Measurements from ENCODE around the gene TRPV4.
"Not testable (repeated sequence)": the region's sequence is repeated elsewhere in the genome, so short reads cannot be mapped to it uniquely, and the experiment has no call there.

The TRPV4 gene

DNA sequence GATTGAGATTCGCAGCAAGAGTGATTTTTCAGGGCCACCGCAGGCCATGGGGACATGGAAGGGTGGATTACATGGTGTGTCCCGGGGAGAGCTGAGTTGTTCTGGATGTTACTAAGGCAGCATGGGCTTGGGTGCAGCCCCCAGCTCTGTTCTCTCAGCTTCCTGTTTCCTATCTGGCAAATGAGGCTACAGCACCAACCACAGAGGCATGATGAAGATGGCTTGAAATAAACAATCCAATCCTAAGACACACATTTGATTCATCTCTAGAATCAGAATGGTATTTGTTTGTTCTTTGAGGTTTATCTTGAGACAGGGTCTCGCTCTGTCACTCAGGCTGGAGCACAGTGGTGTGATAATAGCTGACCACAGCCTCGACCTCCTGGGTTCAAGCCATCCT lies 25.6 kb upstream of the TRPV4 start:
- DNase-seq = no peak

DNA sequence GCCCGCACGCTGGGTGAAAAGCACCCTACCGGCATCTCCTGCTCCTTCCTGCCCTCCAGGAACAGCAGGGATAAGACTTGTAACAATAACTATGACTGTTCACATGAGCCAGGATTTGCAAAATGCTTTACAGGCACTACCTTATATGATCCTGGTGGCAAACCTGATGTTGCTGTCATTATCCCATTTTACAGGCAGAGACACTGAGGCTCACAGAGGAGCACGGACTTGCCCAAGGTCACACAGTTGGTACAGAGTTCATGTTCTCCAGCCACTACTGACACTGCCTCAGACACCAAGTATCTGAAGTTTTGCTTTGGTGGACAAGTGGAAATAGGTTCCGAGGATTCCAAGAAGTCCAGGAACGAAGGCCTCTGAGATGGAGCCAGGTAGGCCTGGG lies 24.5 kb upstream of the TRPV4 start:
- DNase-seq = no peak

DNA sequence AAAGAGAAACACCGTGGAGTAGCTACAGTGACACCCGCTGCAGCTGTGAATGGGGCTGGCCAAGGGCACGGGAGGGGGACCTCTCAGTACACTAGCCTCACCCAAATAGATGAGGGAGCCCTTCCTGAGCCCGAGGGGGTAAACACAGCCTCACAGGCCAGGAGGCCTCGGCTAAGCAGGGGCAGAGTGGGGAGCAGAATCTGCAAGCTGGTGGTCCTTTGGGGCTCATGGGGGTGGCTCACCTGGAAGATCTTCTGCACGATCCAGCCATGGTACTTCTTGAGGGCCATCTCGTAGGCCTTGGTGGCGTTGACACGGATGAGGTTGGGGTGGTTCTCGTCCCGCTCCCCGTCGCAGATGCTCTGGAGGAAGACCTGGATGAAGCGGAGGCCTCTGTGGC lies 22.2 kb upstream of the TRPV4 start:
- no peak for DNase-seq

DNA sequence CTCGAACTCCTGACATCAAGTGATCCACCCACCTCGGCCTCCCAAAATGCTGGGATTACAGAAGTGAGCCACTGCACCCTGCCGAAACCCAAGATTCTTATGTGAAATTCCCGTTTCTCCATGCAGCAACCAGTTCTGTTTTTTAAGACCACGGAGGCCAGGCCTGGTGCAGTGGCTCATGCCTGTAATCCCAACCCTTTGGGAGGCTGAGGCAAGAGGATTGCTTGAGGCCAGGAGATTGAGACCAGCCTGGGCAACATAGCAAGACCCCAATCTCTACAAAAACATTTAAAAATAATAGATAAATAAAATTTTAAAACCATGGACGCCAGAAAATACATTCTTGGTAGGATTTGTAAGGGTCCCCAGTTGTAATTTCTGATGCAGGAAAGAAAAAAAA lies 17.3 kb upstream of the TRPV4 start:
- not testable (repeated sequence) for DNase-seq

- no peak for DNase-seq
Measured at GRCh38 chr12:109847142-109847735, 14.0 kb upstream of the TRPV4 start.

- no peak for DNase-seq
Measured at GRCh38 chr12:109845824-109846205, 12.6 kb upstream of the TRPV4 start.

GRCh38 chr12:109844983-109845823 lies 12.0 kb upstream of the TRPV4 start:
- DNase-seq = peak; percentile 82

DNA sequence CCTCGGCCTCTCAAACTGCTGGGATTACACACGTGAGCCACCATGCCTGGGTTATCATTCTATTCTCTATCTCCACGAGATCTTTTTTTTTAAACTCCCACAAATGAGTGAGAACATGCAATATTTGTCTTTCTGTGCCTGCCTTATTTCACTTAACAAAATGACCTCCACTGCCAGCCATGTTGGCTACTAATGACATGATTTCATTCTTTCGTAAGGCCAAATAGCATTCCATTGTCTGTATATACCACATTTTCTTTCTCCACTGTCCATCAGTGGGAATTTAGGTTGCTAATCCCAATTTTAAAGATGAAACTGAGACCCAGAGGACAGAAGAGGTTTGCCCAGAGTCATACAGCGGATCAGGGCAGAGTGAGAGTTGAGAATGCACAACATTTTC lies 10.9 kb upstream of the TRPV4 start:
- DNase-seq = no peak

- no peak for DNase-seq
Measured at GRCh38 chr12:109842021-109842420, 8.8 kb upstream of the TRPV4 start.

DNA sequence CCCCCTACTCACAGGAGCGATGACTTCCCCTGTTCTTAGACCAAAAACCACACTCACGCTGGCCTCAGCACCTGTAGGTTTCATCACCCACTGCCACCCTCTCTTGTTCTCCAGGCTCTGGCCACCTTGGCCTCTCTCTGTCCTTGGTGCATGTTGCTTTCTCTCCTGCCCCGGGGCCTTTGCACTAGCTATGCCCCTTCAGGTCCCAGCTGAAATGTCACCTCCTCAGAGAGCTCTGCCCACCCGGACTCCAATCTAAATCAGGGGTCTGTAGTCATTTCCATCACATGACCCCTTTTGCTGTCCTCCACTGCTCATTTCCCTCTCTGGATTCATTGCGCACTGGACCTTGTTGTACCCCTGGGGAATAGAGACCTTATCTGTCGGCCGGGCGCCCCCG lies 8.2 kb upstream of the TRPV4 start:
- no peak for DNase-seq

- no peak for DNase-seq
Measured at GRCh38 chr12:109840305-109841074, 7.3 kb upstream of the TRPV4 start.

DNA sequence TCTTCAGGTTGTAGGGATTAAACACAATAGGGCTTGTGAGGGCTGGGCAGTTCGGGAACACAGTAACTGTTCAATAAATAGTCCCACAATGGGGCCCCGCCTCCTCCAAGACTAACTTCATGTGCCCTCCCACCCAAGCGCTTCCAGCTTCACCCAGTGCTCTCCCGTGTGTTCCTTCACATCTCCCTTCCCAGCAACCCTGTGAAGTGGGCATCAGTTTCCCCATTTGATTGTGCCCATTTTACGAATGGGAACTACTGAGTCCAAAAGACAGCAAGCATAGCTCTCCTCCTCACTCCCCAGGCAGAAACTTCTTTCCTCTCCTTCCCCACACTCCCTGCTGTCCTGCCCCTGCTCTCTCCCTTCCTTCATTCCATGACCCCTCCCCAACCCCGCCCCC lies 6.2 kb upstream of the TRPV4 start:
- DNase-seq = no peak

DNA sequence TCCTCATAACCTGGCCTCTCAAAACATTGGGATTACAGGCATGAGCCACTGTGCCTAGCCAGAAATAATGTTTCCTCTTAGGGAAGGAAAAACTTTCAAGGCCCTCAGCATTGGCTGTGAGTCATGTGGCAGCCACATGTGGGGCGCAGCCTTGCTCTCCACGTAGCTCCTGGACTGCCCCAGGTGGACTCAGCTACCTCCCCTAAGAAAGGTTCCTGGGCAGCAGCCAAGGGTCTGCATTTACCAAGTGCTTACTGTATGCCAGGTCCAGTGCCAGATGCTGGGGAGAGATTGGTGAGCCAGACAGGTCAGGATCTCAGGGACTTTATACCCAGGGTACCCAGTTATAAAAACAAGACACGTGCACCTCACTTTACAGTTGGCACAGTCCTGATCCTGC lies 3.7 kb upstream of the TRPV4 start:
- no peak for DNase-seq

DNA sequence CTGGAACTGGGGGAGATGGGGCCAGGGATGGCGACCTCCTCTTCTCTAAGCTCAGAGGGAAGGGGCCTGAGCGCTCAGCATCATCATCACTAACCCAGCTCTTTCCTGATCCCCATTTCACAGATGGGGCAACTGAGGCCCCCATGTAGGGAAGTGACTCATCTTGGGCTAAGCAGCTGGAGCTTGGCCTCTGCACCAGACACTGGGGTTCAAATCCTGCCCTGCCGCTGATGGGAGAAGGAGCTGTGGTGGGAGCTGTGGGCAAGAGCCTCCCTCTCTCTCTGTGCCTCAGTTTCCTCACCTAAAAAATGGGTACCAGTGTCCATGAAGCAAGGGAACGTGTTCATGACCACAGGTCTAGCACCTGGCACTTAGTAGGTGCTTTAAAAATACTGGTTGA lies 2.6 kb upstream of the TRPV4 start:
- DNase-seq = no peak

GRCh38 chr12:109832541-109833306 lies 474 bp downstream of the TRPV4 start:
- DNase-seq = no peak

DNA sequence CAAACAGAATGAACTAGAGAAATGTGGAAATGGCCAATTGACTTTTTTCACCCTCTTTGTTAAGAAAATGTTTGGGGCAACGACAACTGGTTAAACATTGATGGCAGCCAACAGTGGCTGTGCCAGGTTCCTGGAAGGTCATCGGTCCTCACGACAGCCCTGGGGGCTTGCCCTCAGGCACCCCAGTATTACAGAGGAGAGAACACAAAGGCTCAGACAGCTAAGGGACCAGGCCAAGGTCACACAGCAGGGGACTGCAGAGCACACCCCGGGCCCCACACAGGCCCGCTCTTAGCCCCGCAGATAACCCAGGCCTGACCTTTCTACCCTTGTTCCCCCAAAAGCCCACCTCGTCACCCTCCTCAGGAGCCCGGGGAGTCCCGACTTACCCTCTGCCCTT lies 1.3 kb downstream of the TRPV4 start:
- DNase-seq = no peak

DNA sequence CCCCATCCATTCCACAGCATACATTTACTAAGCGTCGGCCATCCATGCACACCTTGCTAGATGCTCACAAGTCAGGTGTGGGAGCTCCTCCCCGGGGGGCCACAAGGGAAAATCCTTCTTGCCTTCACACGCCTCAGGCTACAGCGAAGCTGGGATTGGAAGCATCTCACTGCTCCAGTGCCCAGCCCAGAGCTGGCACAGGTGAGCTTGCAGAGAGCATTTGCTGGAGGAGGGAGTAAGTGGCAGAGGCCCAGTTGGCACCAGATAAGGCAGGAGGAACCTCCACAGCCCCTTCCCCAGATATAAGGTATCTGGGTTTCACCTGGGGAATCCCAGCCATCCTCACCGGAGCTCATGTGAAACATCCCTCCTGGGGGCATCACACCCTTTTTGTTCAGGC lies 1.8 kb downstream of the TRPV4 start:
- no peak for DNase-seq

GRCh38 chr12:109830718-109831117 lies 2.5 kb downstream of the TRPV4 start:
- DNase-seq = no peak

GRCh38 chr12:109830267-109830666 lies 2.9 kb downstream of the TRPV4 start:
- DNase-seq = no peak

- no peak for DNase-seq
Measured at GRCh38 chr12:109829667-109830066, 3.5 kb downstream of the TRPV4 start.

DNA sequence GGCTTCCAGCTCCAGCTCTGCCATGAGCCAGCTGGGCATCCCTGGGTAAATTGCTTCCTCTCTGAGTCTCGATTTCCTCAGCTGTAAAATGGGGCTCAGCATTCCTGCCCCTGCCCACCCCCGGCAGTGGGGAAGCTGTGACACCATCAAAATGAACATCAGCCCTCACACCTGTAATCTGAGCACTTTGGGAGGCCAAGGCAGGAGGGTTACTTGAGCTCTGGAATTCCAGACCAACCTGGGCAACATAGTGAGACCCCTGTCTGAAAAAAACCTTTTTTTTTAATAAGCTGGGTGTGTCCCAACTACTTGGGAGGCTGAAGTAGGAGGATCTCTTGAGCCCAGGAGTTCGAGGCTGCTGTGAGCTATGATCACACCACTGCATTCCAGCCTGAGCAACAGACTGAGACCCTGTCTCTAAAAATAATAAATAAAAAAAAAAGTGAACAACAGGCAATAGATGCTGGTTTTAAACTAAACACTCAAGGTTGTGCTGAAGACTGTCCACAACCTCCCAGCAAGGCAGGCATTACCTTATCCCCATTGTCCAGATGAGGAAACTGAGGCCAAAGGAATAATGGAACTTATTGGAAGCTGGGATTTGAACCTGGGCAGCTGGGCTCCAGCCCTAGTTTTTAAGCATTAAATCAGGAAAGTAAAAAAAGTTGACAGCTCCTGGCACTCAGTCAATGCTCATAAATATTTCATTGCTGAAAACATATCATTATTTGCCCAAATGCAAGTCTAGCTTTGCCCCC lies 4.3 kb downstream of the TRPV4 start:
- DNase-seq = no peak
